Measurements from ENCODE around the gene CAMSAP2.

CAMSAP2 gene

GRCh38 chr1:200708161-200708560 lies 30.5 kb upstream of the CAMSAP2 start:
- Histone ChIP-seq H3K4me1 (no peaks in the 10 kb centered on the region), H3K4me3 (no peak overlapping the region), H3K9ac (no peak overlapping the region), H3K27ac (no peak overlapping the region), H3K36me3 (no peaks in the 10 kb centered on the region), H3K9me3 (replicated peaks in 1 of 11) (no peaks in the 10 kb centered on the region), H3K4me2 (no peak overlapping the region), H4K20me1 (no peaks in the 10 kb centered on the region), H3K27me3 (no peaks in the 10 kb centered on the region)
- no peak for TF ChIP-seq Cebpa-rat (IDR thresholded peaks at IDR 0.05)

DNA sequence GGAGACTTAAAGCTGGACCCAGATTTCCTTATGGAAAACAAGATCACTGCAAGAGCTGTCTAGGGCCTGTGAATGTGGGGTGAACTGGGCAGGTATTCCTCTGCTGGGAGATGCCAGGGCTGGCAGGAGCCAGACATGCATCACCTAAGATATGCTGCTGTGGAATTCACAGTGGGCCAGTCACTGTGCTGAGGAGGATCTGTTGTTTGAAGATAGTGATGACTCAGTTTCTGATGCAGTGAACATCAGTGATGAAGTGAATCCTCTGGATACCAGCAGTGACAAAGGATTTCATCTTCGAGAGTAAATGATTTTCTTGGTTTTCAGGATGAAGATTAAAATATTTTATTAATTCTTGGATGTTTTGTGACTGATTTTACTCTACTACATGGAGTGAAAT lies 29.9 kb upstream of the CAMSAP2 start:
- TF ChIP-seq Cebpa-rat (IDR thresholded peaks at IDR 0.05), result no peak
- Histone ChIP-seq H3K9me3 (replicated peaks in 1 of 11) (peaks cover 0 to 6% (median 0%) of the 10 kb centered on the region in 11 experiments; a peak in 1 of 22 replicates), H4K20me1 (no peaks in the 10 kb centered on the region), H3K9ac (no peak overlapping the region), H3K27ac (no peak overlapping the region), H3K4me1 (no peaks in the 10 kb centered on the region), H3K27me3 (no peaks in the 10 kb centered on the region), H3K4me3 (no peak overlapping the region), H3K36me3 (no peaks in the 10 kb centered on the region), H3K4me2 (no peak overlapping the region)

- Histone ChIP-seq H3K9me3 (replicated peaks in 1 of 11) (peaks cover 0 to 7% (median 0%) of the 10 kb centered on the region in 11 experiments; a peak in 1 of 22 replicates), H3K27ac (no peak overlapping the region), H3K36me3 (no peaks in the 10 kb centered on the region), H4K20me1 (no peaks in the 10 kb centered on the region), H3K9ac (no peak overlapping the region), H3K4me1 (no peaks in the 10 kb centered on the region), H3K27me3 (no peaks in the 10 kb centered on the region), H3K4me3 (no peak overlapping the region), H3K4me2 (no peak overlapping the region)
- TF ChIP-seq Cebpa-rat (IDR thresholded peaks at IDR 0.05), result no peak
These were observed 28.5 kb upstream of the CAMSAP2 start for GRCh38 chr1:200710166-200710565.

GRCh38 chr1:200714504-200715187 lies 24.0 kb upstream of the CAMSAP2 start:
- H3K4me2 ChIP-seq, result no peak overlapping the region
- no peak overlapping the region for H3K4me3 ChIP-seq
- no peak for TF ChIP-seq Cebpa-rat (IDR thresholded peaks at IDR 0.05)

GRCh38 chr1:200720199-200720598 lies 18.5 kb upstream of the CAMSAP2 start:
- Histone ChIP-seq H3K27me3 (no peaks in the 10 kb centered on the region), H4K20me1 (no peaks in the 10 kb centered on the region), H3K9ac (no peak overlapping the region), H3K4me3 (no peak overlapping the region), H3K27ac (no peak overlapping the region), H3K4me2 (no peak overlapping the region), H3K36me3 (no peaks in the 10 kb centered on the region), H3K9me3 (replicated peaks in 1 of 11) (no peaks in the 10 kb centered on the region), H3K4me1 (no peaks in the 10 kb centered on the region)
- no peak for TF ChIP-seq Cebpa-rat (IDR thresholded peaks at IDR 0.05)

More at GRCh38 chr1:200714504-200715187, 24.0 kb upstream of the CAMSAP2 start:
- Histone ChIP-seq H3K27me3 (no peaks in the 10 kb centered on the region), H3K36me3 (no peaks in the 10 kb centered on the region), H3K27ac (no peak overlapping the region), H3K4me1 (no peaks in the 10 kb centered on the region), H3K9me3 (replicated peaks in 1 of 11) (peaks cover 0 to 7% (median 0%) of the 10 kb centered on the region in 11 experiments; a peak in 1 of 22 replicates), H3K9ac (no peak overlapping the region), H4K20me1 (no peaks in the 10 kb centered on the region)

- H3K4me3 ChIP-seq, result no peak overlapping the region
- no peak overlapping the region for H3K4me2 ChIP-seq
- no peak overlapping the region for H3K9ac ChIP-seq
- no peaks in the 10 kb centered on the region for H3K27me3 ChIP-seq
- TF ChIP-seq Cebpa-rat (IDR thresholded peaks at IDR 0.05), result no peak
- H3K36me3 ChIP-seq, result no peaks in the 10 kb centered on the region
- no peak overlapping the region for H3K27ac ChIP-seq
- H3K4me1 ChIP-seq, result no peaks in the 10 kb centered on the region
- H4K20me1 ChIP-seq, result no peaks in the 10 kb centered on the region
- no peaks in the 10 kb centered on the region; a peak in 1 of 22 replicates for H3K9me3 ChIP-seq (replicated peaks in 1 of 11)
These were observed 14.6 kb upstream of the CAMSAP2 start for GRCh38 chr1:200724064-200724463.

DNA sequence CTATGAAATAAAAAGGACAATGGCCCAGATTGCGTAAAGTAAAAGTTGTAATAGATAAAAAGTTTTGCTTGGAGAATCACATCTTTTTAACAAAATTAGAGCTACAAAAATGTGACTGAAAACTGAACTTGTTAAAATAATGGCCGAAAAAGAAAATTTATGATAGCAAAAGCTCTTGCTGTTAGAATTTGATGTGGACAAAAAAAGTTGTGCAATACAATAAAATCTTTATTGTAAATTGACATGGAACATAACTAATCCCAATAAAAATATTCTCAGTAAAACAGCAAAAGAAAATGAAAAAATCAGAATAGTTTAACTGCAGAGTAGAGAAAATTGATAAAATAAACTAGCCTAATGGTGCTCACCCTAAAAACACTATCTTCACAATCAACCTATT lies 11.4 kb upstream of the CAMSAP2 start:
- no peaks in the 10 kb centered on the region; a peak in 1 of 22 replicates for H3K9me3 ChIP-seq (replicated peaks in 1 of 11)
- H3K36me3 ChIP-seq, result no peaks in the 10 kb centered on the region
- H3K9ac ChIP-seq, result no peak overlapping the region
- H3K4me1 ChIP-seq, result peaks cover 0 to 12% (median 5%) of the 10 kb centered on the region in 10 experiments; a peak in 8 of 20 replicates
- H3K27me3 ChIP-seq, result no peaks in the 10 kb centered on the region
- no peak overlapping the region for H3K27ac ChIP-seq
- H3K4me2 ChIP-seq, result no peak overlapping the region
- no peaks in the 10 kb centered on the region for H4K20me1 ChIP-seq
- no peak for TF ChIP-seq Cebpa-rat (IDR thresholded peaks at IDR 0.05)
- H3K4me3 ChIP-seq, result no peak overlapping the region

GRCh38 chr1:200729863-200730262 lies 8.8 kb upstream of the CAMSAP2 start:
- H3K27ac ChIP-seq, result peak overlapping the region in 3 of 11 experiments; percentile 4 to 61 (median 52); a peak in 6 of 22 replicates
- H3K4me1 ChIP-seq, result peaks cover 0 to 12% (median 5%) of the 10 kb centered on the region in 10 experiments; a peak in 8 of 20 replicates
- TF ChIP-seq Cebpa-rat (IDR thresholded peaks at IDR 0.05), result no peak
- H4K20me1 ChIP-seq, result no peaks in the 10 kb centered on the region
- no peaks in the 10 kb centered on the region; a peak in 1 of 22 replicates for H3K9me3 ChIP-seq (replicated peaks in 1 of 11)
- H3K9ac ChIP-seq, result 0 out of 22 replicates have a peak overlapping the region, but pooled peaks of 1 of the 11 experiments have one; percentile 23
- H3K27me3 ChIP-seq, result no peaks in the 10 kb centered on the region
- no peaks in the 10 kb centered on the region for H3K36me3 ChIP-seq
- H3K4me2 ChIP-seq, result peak overlapping the region in 3 of 11 experiments; percentile 1 to 65 (median 40); a peak in 5 of 22 replicates
- no peak overlapping the region for H3K4me3 ChIP-seq

- Histone ChIP-seq H3K9ac (no peak overlapping the region), H4K20me1 (no peaks in the 10 kb centered on the region), H3K9me3 (replicated peaks in 1 of 11) (no peaks in the 10 kb centered on the region; a peak in 1 of 22 replicates), H3K4me2 (no peak overlapping the region; a peak in 1 of 22 replicates), H3K4me1 (peaks cover 0 to 12% (median 5%) of the 10 kb centered on the region in 10 experiments; a peak in 8 of 20 replicates), H3K27ac (no peak overlapping the region), H3K36me3 (no peaks in the 10 kb centered on the region), H3K27me3 (no peaks in the 10 kb centered on the region), H3K4me3 (no peak overlapping the region)
- TF ChIP-seq Cebpa-rat (IDR thresholded peaks at IDR 0.05), result no peak
These were observed 6.9 kb upstream of the CAMSAP2 start for GRCh38 chr1:200731654-200732332.

Data from BLaER1 treated with 17β-estradiol and CSF1 and Interleukin-3, amounts not matched to agents 10 nM and 100 nM (cell line).